HG03103 (cell line): ENCODE measurements around the gene ARAP2.

Source experiments
- ATAC-seq: cut with Tn5 transposase; IDR thresholded peaks from one replicate; pipeline ENCODE4 v1.9.1; 2021; ENCODE audit warnings: low read depth; ENCODE audit not compliant: unreplicated experiment

Gene ARAP2

GRCh38 chr4:36054694-36055422 is 189.5 kb downstream of the ARAP2 start:
- ATAC-seq: no peak

GRCh38 chr4:36053930-36054329 is 190.4 kb downstream of the ARAP2 start:
- no peak for ATAC-seq

- no peak for ATAC-seq
These were observed 192.7 kb downstream of the ARAP2 start for GRCh38 chr4:36051634-36052033.

- ATAC-seq: no peak
These were observed 198.3 kb downstream of the ARAP2 start for GRCh38 chr4:36046026-36046425.

GRCh38 chr4:36043901-36044300 is 200.4 kb downstream of the ARAP2 start:
- no peak for ATAC-seq

GRCh38 chr4:36043241-36043640 is 201.1 kb downstream of the ARAP2 start:
- no peak for ATAC-seq

- ATAC-seq: no peak
These were observed 202.0 kb downstream of the ARAP2 start for GRCh38 chr4:36042122-36042970.

GRCh38 chr4:36041340-36041739 is 203.0 kb downstream of the ARAP2 start:
- no peak for ATAC-seq

GRCh38 chr4:36039026-36039425 is 205.3 kb downstream of the ARAP2 start:
- no peak for ATAC-seq

GRCh38 chr4:36038491-36038890 is 205.8 kb downstream of the ARAP2 start:
- no peak for ATAC-seq

- no peak for ATAC-seq
These were observed 207.2 kb downstream of the ARAP2 start for GRCh38 chr4:36037127-36037526.

- no peak for ATAC-seq
These were observed 214.4 kb downstream of the ARAP2 start for GRCh38 chr4:36029951-36030350.

GRCh38 chr4:36027203-36027602 is 217.1 kb downstream of the ARAP2 start:
- no peak for ATAC-seq

GRCh38 chr4:36026348-36026880 is 217.9 kb downstream of the ARAP2 start:
- ATAC-seq: no peak

GRCh38 chr4:36024901-36025660 is 219.2 kb downstream of the ARAP2 start:
- no peak for ATAC-seq

- ATAC-seq: no peak
These were observed 224.0 kb downstream of the ARAP2 start for GRCh38 chr4:36020351-36020750.
